CMK (cell line): Measurements from ENCODE around the gene RHEX.

Experiments used
- DNase-seq: peaks from one replicate; pipeline ENCODE4 v3.0.0-alpha.2; 2010; ENCODE audit warnings: low read depth

The RHEX gene

GRCh38 chr1:206116191-206116872 is 63.4 kb downstream of the RHEX start:
- DNase-seq: no peak

GRCh38 chr1:206116873-206117150 is 63.8 kb downstream of the RHEX start:
- no peak for DNase-seq

- DNase-seq: no peak
Measured at GRCh38 chr1:206117151-206117948, 64.4 kb downstream of the RHEX start, which contains the start of gene AVPR1B. Gene AVPR1B, minus strand, starts transcription at chr1:206117388. Its CDS starts 498 bp downstream, at chr1:206116890.

- no peak for DNase-seq
Measured at GRCh38 chr1:206120406-206120805, 67.4 kb downstream of the RHEX start.

- no peak for DNase-seq
Measured at GRCh38 chr1:206121269-206121668, 68.3 kb downstream of the RHEX start.

GRCh38 chr1:206122686-206123085 is 69.7 kb downstream of the RHEX start:
- DNase-seq: no peak

GRCh38 chr1:206125346-206125745 is 72.4 kb downstream of the RHEX start:
- no peak for DNase-seq

- no peak for DNase-seq
Measured at GRCh38 chr1:206127336-206127735, 74.4 kb downstream of the RHEX start.

GRCh38 chr1:206128196-206128595 is 75.2 kb downstream of the RHEX start:
- no peak for DNase-seq

- DNase-seq: no peak
Measured at GRCh38 chr1:206131037-206131436, 78.1 kb downstream of the RHEX start.

- no peak for DNase-seq
Measured at GRCh38 chr1:206133751-206134415, 80.9 kb downstream of the RHEX start.

- no peak for DNase-seq
Measured at GRCh38 chr1:206135248-206135647, 82.3 kb downstream of the RHEX start.

GRCh38 chr1:206136241-206136640 is 83.3 kb downstream of the RHEX start:
- no peak for DNase-seq

GRCh38 chr1:206142011-206142410 is 89.0 kb downstream of the RHEX start:
- DNase-seq: no peak

- DNase-seq: no peak
Measured at GRCh38 chr1:206142770-206143169, 89.8 kb downstream of the RHEX start.

GRCh38 chr1:206143537-206144172 is 90.7 kb downstream of the RHEX start:
- DNase-seq: no peak

- no peak for DNase-seq
Measured at GRCh38 chr1:206144605-206145004, 91.6 kb downstream of the RHEX start.

- DNase-seq: no peak
Measured at GRCh38 chr1:206145771-206146290, 92.9 kb downstream of the RHEX start.
